HG03571 (cell line): ENCODE measurements around the gene RRAS2.
A peak's percentile ranks its signal among the peaks of the same experiment; 100 is the strongest.

Experiments
- ATAC-seq: cut with Tn5 transposase; IDR thresholded peaks from one replicate; pipeline ENCODE4 v1.9.1; 2021; ENCODE audit not compliant: unreplicated experiment

Gene RRAS2

GRCh38 chr11:14340721-14341120, 18.3 kb downstream of the RRAS2 start:
- no peak for ATAC-seq

GRCh38 chr11:14339356-14339755, 19.6 kb downstream of the RRAS2 start:
- ATAC-seq = no peak

- ATAC-seq = no peak
Observed at GRCh38 chr11:14336507-14337503, 22.2 kb downstream of the RRAS2 start.

DNA sequence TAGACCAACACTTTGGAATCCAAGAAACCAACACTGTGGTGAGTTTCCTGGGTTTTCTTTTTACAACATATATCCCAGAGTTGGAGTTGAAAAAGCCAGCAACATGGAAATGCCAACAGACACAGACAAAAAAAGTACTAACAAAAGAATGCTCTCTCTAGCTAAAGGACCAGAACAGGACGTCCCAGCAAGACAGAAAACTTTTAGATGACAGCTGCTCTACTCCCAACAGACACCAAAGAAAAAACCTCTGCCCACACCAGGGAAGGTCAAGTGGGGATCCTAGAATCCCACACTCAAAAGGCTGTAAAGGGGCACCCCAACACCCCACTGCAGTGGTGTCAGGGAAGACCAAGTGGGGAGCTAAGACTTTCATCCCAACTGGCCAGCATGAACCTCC, 23.3 kb downstream of the RRAS2 start:
- ATAC-seq = no peak

DNA sequence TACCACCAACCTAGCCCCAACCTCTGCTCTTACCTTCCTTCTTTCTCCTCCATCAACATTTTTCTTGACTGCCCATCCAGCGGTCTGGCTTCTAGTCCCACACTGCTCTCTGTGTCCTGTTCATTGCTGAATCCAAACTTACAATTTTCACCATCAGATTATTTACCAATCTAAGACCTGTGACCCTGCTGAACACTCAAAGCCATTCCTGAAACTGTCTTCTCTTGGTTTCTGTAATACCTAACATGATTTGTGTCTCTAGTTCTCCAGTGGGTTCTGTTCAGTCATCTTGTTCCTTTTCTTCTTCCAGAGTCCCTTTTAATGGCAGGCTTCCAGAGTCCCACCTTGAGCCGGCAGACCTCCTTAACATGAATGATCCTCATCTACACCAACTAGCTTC, 24.1 kb downstream of the RRAS2 start:
- peak; percentile 43 for ATAC-seq

DNA sequence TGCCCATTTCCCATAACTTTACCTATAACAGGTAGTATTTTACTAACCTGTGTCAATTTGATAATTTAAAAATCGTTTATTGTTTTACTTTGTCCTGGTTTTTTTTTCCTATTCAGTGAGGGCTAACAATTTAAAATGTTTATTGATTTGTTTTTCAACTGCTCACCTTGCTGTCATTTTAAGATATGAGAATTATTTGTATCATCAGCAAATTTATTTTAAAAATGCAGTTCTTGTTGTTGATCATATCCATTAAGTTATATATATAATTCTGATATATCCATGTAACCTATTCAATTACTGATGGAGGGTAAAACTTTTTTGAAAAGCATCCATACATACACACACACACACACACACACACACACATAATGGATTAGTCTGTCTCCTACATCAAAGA, 24.8 kb downstream of the RRAS2 start:
- ATAC-seq = no peak

DNA sequence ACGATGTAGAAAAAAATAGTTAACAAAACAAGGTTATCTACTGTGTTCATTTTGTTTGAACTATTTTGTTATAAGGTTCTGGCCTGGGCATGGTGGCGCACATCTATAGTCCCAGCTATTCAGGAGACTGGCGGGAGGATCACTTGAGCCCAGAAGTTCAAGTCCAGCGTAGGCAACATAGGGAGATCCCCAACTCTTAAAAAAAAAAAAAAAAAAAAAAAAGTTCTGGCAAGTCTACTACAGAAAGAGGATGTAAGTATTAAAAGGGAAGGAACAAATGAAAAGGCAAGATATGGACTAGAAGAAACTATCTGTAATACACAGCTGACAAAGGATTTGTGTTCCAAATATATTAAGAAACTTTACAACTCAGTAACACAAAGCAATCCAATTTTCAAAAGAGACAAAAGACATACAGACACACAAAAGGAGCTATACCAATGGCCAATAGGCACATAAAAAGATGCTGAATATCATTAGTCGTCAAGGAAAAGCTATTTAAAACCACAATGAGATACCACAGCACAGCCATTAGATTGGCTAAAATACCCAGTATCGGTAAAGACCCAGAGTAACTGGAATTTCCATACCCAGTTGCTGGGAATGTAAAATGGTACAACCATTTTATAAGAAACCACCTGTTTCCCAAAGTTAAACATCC, 27.4 kb downstream of the RRAS2 start:
- no peak for ATAC-seq

DNA sequence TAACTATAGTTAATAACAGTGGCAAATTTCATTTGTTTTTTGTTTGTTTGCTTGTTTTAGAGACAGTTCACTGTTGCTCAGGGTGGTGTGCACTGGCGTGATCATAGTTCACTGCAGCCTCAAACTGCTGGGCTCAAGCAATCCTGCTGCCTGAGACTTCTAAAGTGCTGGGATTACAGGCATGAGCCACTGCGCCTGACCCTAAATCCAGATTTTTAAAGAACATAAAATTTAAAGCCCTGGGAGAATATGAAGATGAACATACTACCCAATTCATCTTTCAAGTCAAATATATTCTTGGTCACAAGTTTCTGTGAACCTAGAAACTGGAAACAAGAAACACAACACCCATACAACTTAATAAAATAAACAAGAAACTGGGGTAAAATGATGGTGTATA, 28.1 kb downstream of the RRAS2 start:
- ATAC-seq = no peak

- no peak for ATAC-seq
Observed at GRCh38 chr11:14329702-14330101, 29.3 kb downstream of the RRAS2 start.

DNA sequence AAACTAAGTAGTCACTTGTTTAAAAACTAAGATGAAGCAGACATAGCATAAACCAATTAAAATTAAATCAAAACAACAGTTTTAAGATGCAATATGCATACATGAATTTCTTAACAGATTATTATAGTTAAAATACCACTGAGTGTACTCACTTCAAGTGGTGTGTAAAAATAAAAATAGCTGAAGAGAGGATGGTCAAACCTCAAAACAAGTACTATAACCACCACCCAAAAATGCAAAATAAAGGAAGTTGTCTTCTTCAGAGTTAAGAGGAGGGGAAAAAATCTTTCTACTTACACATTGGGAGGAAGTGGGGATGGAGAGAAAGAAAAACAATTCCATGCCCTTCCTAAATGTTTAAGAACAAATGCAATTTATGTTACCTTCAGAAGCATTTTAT, 31.9 kb downstream of the RRAS2 start:
- ATAC-seq = peak; percentile 39

- no peak for ATAC-seq
Observed at GRCh38 chr11:14323118-14323676, 35.8 kb downstream of the RRAS2 start.

GRCh38 chr11:14322510-14322909, 36.5 kb downstream of the RRAS2 start:
- no peak for ATAC-seq

GRCh38 chr11:14320020-14320419, 39.0 kb downstream of the RRAS2 start:
- ATAC-seq = peak; percentile 55

GRCh38 chr11:14318581-14318981, 40.4 kb downstream of the RRAS2 start:
- ATAC-seq = no peak

GRCh38 chr11:14317659-14318325, 41.2 kb downstream of the RRAS2 start:
- no peak for ATAC-seq

- ATAC-seq = peak; percentile 28
Observed at GRCh38 chr11:14315130-14315529, 43.9 kb downstream of the RRAS2 start.

GRCh38 chr11:14314127-14314526, 44.9 kb downstream of the RRAS2 start:
- ATAC-seq = no peak

GRCh38 chr11:14312736-14313438, 46.1 kb downstream of the RRAS2 start:
- no peak for ATAC-seq

- ATAC-seq = no peak
Observed at GRCh38 chr11:14310679-14311078, 48.3 kb downstream of the RRAS2 start.

DNA sequence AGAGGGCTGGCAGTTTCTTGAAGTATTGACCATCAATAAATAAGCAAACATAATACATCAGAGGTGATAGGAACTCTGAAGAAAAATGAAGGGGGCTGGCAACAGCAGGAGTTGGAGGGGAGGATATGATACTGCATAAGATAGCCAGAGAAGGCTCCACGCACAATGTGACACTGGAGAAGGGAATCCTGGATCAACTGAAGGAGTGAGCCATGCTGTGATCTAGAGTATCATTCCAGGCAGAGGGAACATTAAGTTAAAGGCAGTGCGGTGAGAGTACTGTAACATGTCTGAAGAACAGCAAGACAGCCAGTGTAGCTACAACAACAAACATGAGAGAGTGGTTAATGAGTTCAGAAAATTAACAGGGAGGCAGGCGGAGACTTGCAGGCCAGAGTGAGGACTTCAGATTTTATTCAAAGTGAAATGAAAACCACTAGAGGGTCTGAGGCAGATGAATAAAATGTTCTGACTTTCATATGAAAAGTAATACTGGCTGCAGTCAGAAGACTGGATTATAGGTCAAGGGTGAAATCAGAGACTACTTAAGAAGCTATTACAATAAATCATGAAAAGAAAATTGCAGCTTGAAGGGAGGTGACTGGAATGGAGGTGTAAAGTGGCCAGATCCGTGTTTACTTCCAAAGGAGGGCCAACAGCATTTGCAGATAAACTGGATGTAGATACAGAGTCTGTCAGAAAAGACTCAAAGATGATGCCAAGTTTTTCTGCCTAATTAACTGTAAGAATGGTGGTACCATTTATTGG, 49.4 kb downstream of the RRAS2 start:
- ATAC-seq = no peak
